Heart left ventricle (tissue), 13 donors: Measurements from ENCODE around the gene NPTXR.

ENCODE experiments used
- CTCF ChIP-seq, 12 donors: fragments of 200-600 bp; sonication (generic) in 4 of 12; IDR thresholded peaks; one replicate each; pipeline versions ENCODE4 v1.5.0 to v1.8.0; 2018 to 2022; ENCODE audit warnings: antibody characterized with exemption in 12 of 12, mild to moderate bottlenecking in 5 of 12
- POLR2A ChIP-seq, 2 donors: fragments of 450-650 bp; IDR thresholded peaks; one replicate each; pipeline ENCODE4 v1.6.1; 2017; ENCODE audit warnings: antibody characterized with exemption in 2 of 2, mild to moderate bottlenecking in 2 of 2, moderate library complexity in 2 of 2
- donor health status: ischemic (EF 13 %, LVEDD 7.1; RV severe dilation, severe dysfunction).
- donor health status: DM: no; HTN: yes; CAD: no.
- donor health status: DM: no; HTN: no; CAD: no.
- donor health status: ischemic (EF 25% LVEDD 6.9; RV normal size, moderate dysfunction).
- donor health status: ischemic (EF 25% LVEDD 5.7; RV mildly dilated, moderate dysfunction).
- donor health status: ischemic (EF 35%, LVEDD 5.7; RV mildly dilated, moderate dysfunction).
- donor health status: nonischemic (EF 11% LVEDD 7.7; RV severe dilation, severe dysfunction).
- donor health status: DM: yes; HTN: yes; CAD: no.
- donor health status: PGD.
- donor health status: ischemic (EF 29% LVEDD 5.4; RV normal size, mild dysfunction).
- donor health status: nonischemic (EF 23%, LVEDD 6.1; RV moderate dilation, normal function).

GRCh38 chr22:38862375-38863329 lies 18.8 kb upstream of the NPTXR start:
- no peak for TF ChIP-seq CTCF (IDR thresholded peaks at IDR 0.05)
- TF ChIP-seq POLR2A (IDR thresholded peaks at IDR 0.05), result no peak
